Measurements from ENCODE around the gene LBP.
"Not testable (repeated sequence)": the region's sequence is repeated elsewhere in the genome, so short reads cannot be mapped to it uniquely, and the experiment has no call there.

The LBP gene

DNA sequence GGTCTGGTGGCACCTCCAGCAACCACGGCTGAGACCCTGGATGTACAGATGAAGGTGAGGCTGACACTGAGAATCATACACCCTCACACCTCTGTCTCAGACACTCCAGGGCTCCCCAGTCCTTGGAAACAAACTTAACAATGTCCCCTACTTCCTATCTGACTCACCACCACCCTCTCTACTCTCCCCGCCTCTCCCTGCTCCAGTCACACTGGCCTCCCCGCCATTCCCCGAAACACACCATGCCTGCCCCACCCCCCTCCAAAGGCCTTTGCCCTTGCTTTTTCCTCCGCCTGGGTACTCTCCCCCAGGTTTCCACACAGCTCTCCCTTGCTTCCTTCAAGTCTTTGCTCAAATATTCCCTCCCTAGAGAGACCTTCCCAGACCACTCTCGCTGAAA lies 26.1 kb upstream of the LBP start:
- in situ Hi-C loops (cut with HindIII; ENCODE audit: low sequenced_read_pairs), result loop anchor here (5.0 to 10.0 kb wide), 3 partner anchors 57 to 245 kb away; no protein-coding TSS in a partner anchor

DNA sequence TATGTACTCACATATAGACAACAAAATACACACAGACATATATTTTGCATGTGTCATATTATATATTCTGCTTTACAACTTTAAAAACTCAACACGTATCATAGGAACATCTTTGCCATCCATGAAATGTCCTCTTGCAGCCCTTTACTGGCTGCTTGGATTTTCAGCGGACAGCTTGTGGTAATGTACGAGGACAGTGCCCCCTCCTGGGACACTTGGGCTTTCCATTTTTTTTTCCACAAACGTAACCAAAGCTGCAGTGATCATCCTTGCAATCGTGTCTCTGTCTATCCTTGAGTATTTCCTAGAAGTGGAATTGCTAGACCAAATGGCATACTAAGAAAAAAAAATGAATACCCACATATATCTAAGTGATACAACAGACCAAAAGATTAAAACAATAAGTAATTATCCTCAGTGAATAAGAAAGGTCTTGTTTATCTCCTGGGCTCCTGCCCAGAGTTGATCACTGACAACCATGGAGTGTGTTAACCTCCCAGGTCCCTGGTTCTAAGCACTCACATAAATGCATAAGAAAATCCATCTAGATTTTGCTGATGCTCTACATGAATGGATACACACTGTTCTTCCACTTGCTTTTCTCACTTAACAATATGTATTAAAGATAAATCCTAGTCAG lies 24.2 kb upstream of the LBP start:
- in situ Hi-C loops (cut with HindIII; ENCODE audit: low sequenced_read_pairs), result loop anchor here (5.0 to 10.0 kb wide), 3 partner anchors 55 to 247 kb away; no protein-coding TSS in a partner anchor

DNA sequence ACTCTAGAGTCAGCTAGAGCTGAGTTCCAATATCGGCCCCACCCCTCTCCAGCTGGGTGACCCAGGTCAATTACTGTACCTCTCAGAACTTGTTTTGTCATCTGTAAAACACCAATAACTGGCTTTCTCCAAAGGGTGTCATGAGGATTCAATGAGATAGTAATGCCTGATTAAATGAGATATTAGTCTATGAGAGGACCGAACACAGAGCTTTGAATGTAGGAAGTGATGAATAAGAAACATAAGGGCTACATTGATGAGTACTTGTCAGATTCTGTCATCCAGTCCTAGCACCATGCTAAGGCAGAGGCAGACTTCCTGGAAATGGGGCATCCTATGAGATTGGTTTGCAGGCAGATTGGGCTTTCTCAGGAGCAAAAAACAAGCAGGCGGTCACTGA lies 22.1 kb upstream of the LBP start:
- in situ Hi-C loops (cut with HindIII; ENCODE audit: low sequenced_read_pairs), result loop anchor here (5.0 to 10.0 kb wide), 3 partner anchors 53 to 249 kb away; no protein-coding TSS in a partner anchor

DNA sequence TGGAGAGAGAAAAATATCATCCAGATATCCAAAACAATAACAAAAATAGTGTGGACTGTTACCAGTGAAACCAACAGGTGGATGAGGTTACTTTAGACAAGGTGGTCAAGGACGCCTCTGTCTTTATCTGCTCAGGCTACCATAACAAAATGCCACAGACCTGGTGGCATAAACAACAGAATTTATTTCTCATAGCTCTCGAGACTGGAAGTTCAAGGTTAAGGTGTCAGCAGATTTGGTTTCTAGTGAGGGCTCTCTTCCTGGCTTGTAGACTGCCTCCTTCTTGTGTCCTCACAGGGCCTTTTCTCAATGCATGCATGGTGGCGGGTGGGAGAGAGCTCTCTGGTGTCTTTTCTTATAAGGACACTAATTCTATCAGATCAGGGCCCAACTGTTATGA lies 21.1 kb upstream of the LBP start:
- in situ Hi-C loops (cut with HindIII; ENCODE audit: low sequenced_read_pairs), result loop anchor here (10.0 kb wide), 1 partner anchor 250 kb away; no protein-coding TSS in a partner anchor

DNA sequence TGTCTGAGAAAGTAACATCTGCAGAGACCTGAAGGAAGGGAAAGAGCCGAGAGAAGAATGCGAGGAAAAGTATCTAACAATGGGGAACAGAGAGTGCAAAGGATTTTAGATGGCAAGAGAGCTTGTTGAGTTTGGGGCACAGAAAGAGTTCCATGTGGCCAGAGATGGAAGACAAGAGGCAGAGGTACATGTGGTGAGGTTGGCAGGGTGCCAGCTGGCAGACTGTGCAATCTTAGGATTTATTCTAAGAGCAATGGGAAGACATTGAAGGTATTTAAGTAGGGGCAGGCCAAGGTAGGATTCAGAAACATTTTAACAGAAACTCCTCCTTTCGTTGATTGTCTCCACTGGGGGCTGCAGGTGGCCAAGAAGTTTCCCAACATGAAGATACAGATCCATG lies 20.4 kb upstream of the LBP start:
- in situ Hi-C loops (cut with HindIII; ENCODE audit: low sequenced_read_pairs), result loop anchor here (10.0 kb wide), 1 partner anchor 251 kb away; no protein-coding TSS in a partner anchor

DNA sequence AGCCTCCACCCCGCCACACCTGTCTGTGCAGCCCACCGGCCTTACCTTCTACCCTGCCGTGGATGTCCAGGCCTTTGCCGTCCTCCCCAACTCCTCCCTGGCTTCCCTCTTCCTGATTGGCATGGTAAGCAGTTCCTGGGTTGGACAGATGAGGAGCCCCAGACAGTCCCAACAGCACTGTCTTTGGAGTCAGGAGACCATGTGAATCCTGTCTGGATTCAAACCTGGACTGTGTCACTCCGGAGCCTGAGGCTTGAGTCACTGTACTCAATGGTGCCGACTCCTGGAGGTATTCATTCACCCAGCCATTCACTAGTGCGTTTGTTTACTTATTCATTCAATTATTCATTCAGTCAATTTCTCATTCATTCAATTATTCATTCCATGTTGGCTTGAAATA lies 20.0 kb upstream of the LBP start:
- in situ Hi-C loops (cut with HindIII; ENCODE audit: low sequenced_read_pairs), result loop anchor here (10.0 kb wide), 1 partner anchor 252 kb away; no protein-coding TSS in a partner anchor

DNA sequence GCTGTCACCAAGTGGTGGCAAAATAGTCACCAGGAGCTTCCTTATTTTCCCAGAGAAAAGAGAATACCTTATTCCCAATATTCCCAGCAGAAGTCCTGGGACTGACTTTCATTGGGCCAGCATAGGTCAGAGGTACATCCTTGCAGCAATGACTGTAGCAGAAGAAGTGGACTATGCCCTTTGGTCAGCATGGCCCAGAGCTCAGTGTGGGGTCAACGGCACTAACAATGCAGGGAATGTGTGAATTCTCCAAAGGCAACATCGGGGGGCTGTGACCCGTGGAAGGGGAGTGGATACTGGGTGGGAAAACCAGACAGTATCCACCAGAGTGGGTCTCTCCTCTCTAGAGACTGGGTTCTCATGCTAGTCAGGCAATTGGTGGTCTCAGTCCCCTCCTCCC lies 15.6 kb upstream of the LBP start:
- in situ Hi-C loops (cut with HindIII; ENCODE audit: low sequenced_read_pairs), result no loop called here

DNA sequence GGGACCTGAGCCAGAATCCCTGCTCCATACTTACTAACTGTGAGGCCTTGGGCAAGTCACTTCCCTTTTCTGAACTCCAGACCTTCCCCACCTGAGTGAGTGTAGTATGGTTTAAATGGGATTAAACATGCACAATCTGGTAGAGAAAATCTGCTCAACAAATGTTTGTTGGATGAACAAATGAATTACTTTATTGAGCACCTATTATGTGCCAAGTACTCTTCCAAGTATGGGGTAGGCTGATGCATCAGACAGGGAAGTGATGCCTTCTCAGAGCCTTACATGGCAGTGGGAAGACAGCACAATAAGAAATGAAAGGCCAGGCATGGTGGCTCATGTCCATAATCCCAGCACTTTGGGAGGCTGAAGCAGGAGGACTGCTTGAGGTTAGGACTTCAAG lies 15.0 kb upstream of the LBP start:
- in situ Hi-C loops (cut with HindIII; ENCODE audit: low sequenced_read_pairs), result no loop called here

DNA sequence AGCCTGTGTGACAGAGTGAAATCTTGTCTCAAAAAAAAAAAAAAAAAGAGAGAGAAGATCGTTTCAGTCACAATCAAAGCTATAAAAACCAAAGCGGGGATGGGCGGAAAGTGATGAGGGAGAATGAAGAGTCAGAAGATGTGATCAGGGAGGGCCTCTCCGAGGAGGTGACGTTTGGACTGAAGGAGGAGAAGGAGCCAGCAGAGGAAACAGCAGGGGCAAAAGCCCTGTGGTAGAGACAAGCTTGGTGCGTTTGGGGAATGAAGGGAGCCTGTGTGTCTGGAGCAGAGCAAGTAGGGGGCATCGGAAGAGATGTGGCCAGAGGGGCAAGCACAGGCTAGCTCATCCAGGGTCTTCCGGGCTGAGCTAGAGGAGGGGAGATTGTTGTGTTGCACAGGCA lies 14.5 kb upstream of the LBP start:
- in situ Hi-C loops (cut with HindIII; ENCODE audit: low sequenced_read_pairs), result no loop called here

DNA sequence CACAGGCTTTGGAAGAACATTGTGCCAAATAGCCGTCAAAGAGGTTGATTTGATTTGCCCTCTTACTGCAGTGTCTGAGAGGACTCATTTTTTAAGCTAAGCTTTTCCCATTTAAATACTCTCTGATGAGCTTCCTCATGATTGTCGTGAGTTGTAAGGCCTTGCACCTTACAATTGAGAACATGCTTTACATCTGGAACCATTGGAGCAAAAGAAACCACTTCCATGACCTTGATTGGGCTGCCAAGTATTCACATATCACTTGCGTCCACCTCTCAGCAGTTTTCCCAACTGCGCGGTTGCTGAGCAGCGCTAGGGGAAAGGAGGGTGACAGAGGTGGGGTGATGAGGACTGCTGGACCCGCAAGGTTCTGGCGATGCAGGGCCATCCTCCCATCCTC lies 12.3 kb upstream of the LBP start:
- in situ Hi-C loops (cut with HindIII; ENCODE audit: low sequenced_read_pairs), result no loop called here

DNA sequence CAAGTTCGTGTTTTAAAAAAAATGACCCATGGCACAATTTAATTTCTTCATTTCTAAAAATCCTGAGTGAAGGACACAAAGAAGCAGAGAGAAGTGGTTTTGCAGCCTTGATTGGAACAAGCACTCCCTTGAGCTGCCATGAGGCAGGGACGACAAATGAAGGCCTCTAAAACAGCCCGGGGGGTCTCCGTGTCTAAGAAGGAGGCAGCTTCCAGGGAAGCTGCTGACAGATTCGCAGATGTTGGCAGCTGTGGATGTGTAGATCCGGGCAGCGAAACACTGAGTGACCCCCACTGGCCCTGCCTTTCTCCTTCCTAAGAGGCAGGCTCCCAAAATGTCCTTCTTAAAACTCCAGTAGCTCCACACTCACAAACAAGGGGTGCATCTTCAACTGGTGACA lies 9.6 kb upstream of the LBP start:
- in situ Hi-C loops (cut with HindIII; ENCODE audit: low sequenced_read_pairs), result no loop called here

DNA sequence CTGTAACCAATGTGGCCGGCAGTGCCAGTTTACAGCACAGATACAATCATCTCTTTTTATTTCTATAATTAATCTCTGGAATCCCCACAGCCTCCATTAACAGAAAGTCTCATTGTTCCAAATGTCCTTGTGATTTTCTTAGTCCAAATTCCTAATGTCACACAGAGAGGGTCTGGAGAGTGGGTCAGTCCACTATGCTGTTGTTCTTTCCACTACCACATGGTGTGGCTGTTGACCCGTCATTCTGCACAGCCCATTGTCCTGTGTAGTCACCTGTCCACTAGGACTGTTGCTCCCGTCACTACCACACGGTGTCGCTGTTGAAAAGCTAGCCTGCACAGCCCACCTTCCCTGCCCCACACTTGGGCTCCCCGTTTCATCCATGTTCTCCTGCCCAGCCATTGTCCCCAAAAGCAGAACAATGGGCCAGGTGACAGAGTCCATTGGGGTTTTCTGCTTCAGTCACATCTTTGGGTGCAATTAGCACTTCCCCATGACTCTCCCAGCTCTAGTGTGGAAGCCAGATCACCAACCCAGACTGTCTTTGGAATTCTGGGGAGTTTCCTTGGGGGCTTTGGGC lies 8.6 kb upstream of the LBP start:
- in situ Hi-C loops (cut with HindIII; ENCODE audit: low sequenced_read_pairs), result no loop called here

DNA sequence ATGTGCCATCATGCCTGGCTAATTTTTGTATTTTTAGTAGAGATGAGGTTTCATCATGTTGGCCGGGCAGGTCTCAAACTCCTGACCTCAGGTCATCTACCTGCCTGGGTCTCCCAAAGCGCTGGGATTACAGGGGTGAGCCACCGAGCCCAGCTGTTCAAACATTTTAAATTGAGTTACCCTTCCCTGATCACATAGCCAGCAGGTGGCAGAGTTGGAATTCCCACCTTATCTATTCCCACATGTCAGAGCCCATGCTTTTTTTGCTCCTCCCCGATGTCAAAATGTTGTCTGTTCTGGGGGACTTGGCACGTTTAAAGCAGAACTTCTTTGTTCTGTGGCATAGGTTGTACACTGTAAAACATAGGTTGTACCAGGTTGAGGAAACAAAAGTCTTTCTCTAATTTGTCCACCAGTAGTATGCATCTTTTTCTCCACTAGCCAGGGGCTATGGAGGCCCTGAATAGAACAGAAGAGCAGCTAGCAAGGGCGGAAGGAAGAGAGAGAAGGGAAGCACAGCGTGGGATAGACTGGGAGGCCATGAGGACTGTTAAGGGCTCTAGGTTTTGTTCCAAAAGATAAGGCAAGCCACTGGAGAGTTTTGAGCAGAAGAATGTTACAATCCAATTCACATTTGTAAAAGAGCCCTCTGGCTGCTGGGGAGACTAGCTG lies 7.3 kb upstream of the LBP start:
- in situ Hi-C loops (cut with HindIII; ENCODE audit: low sequenced_read_pairs), result no loop called here

DNA sequence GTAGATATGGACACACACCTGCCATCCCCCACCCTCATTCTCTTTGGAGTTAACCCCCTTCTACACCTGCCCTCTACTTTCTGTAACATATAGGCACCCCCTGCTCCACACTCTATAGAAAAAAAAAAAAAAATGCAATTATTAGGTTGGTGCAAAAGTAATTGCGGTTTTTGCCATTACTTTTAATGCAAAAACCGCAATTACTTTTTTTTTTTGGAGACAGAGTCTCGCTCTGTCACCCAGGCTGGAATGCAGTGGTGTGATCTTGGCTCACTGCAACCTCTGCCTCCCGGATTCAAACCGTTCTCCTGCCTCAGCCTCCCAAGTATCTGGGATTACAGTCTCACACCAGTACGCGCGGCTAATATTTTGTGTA lies 6.8 kb upstream of the LBP start:
- in situ Hi-C loops (cut with HindIII; ENCODE audit: low sequenced_read_pairs), result not testable (repeated sequence)

DNA sequence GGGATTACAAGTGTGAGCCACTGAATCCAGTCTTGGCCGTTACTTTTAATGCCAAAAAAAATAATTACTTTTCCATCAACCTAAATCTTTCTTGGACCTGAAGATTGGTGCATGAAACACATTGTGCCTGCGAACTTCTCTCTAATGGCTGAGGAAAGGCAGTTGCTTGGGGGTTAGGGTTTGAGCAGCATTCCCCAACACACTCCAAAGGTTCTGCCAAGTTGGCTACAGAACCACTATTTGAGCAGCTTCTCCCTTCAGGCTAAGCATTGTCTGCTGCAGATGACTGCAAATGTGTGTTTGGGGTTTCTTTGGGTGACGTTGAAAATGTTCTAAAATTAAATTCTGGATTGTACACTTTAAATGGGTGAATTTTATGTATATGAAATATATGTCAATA lies 6.3 kb upstream of the LBP start:
- in situ Hi-C loops (cut with HindIII; ENCODE audit: low sequenced_read_pairs), result no loop called here

DNA sequence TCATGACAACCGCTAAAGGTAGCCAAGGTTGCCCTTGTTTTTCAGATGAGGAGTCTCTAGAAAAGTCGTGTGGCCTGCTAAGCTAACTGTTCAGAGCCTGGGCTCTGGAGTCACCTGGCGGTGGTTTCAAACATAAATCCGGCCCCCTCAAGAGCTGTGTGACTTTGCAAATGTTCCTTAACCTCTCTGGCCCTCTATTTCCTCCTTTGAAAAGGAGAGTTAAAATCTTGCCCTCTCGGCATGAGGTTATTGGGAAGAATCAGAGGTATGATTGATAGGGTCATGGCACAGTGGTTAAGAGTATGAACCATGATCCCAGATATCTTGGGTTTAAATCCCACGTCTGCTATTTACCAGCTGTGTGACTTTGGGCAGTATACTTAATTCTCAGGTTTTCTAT lies 5.6 kb upstream of the LBP start:
- in situ Hi-C loops (cut with HindIII; ENCODE audit: low sequenced_read_pairs), result no loop called here

DNA sequence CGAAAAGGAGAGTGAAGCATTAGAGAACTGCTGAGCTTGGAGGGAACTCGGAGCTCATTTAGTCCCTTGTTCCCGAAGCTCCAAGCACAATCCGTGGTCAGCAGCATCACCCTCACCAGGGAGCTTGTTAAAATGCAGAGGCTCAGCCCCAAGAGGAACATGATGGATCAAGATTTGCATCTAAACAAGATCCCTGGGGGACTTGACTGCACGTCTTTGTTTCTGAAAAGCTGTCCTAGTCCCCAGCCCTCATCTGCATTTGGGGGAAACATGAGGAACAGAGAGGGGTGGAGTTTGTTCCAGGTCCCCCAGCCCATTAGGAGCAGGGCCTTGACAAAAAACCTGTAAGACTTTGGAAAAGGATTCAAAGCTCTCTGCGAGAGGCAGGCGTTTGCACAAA lies 4.1 kb upstream of the LBP start:
- in situ Hi-C loops (cut with HindIII; ENCODE audit: low sequenced_read_pairs), result no loop called here

DNA sequence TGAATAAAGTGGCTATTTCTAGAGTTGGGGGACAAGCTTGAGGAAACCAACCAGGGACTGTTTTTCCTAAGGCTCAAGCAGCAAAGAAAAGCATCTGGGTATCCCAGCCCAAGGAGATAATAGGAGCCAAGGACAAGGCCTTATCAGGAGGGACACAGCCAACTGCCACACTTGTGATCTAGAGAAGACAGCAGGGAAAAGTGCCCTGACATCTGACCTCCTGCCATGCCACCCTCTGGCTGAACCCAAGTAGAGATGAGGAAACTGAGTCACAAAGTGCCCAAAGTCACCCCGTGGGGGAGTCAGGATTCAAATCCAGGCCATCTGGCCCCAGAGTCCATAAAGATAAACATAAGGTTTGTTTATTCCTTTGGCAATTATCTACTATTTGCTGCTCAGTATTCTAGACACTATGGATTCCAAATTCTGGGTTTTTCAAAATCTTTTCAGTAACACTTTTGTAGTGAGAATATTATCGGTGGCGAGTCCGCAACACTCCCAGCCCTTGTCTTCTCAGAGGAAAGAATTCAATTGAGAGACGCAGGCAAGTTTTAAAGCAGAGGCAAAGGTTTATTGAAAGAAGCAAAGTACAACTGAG lies 3.5 kb upstream of the LBP start:
- in situ Hi-C loops (cut with HindIII; ENCODE audit: low sequenced_read_pairs), result no loop called here

DNA sequence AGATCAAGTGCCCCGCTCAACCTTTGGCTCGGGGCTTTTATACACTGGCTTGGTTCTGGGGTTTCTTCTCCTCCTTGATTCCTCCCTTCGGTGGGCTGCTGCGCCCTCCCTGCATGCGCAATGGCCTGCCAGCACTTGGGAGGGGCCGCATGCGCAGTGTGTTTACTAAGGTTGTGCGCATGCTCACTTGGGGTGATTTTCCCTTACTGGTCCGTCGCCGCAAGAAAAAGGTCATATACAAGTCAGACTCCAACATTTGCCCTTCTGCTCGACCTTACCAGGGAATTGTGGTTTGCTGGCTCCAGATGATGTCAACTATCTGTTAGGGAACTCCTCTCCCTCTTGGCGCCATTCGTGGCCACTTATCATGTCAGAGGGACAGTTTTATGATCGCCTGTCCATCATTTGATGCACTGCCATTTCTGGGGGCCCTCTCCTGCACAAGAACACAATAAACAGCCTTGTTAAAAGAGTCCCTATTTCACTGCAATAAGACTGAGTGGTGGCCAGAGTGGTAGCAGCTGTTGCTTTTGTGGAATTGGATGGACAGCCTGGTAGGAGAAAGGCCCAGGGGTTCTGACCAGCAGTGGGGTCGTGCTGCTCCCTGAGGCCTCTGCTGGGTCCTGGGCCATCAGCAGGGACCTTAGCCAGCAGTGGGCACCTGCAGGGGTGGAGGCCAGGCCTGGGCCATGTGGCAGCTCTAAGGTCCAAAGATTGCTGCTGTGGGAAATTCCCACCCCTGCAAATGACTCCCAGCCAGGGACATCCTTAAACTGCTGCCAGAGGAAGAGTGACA lies 2.8 kb upstream of the LBP start:
- in situ Hi-C loops (cut with HindIII; ENCODE audit: low sequenced_read_pairs), result no loop called here

DNA sequence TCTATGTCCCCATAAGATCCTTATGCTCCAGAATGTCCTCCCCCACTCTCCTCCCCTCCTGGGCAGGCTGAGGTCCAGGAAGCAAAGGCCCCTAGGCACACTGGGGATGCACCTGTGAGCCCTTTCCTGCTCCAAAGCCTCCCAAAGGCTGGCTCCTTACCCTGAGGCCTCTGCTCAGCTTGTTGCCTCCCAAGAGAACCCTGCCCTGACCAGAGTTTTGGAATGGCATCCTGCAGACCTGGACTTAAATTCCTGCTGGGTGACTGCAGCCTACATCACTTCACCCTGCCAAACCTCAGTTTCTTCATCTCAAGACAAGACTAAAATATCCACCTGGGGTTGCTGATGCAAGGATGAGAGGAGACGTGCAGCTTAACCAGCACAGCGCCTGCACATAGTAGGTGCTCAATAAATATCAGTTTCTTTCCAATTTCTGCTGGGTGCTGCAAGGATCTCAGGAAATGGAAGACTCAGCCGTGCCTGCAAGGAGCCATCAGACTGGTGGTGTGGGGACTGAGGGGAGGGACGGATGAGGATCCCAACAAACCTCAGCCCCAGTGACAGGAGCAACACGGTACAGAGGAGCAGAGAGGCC lies 2.1 kb upstream of the LBP start:
- in situ Hi-C loops (cut with HindIII; ENCODE audit: low sequenced_read_pairs), result no loop called here

DNA sequence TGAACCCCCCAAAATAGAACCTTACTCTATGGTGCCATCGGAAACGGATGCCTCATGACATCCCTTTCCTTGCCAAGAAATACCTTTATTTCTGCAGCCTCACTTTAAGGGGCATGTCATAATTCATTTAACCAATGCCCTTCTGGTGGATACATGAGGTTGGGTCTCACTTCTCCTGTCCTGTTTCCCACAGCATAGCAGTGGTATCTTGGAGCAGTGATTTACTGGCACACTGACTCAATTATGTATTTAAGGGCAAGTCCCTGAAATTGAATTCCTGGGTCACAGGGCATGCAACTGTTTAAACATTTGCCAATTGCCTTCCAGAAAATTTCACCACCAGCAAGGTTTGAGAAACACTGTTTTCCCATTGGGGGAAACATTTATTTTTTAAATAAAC lies 639 bp upstream of the LBP start:
- in situ Hi-C loops (cut with HindIII; ENCODE audit: low sequenced_read_pairs), result no loop called here
